CD14-positive monocyte (primary cell): ENCODE data around the gene C6orf47. TPM values are rescaled to one million over a fixed set of nuclear protein-coding genes. Genes with fewer than 3 reads are reported as not detected.
A peak's percentile ranks its signal among the peaks of the same experiment; 100 is the strongest.

ENCODE experiments used
- DNase-seq, 3 donors: peaks; one replicate each; pipeline ENCODE4 v3.0.0-alpha.2; 2011 to 2022
- H2AFZ ChIP-seq: 2 replicates; pipeline ENCODE4 v1.6.0; 2012; ENCODE audit warnings: mild to moderate bottlenecking, low read depth, low read length, inconsistent platforms; ENCODE audit not compliant: insufficient read depth, poor library complexity, severe bottlenecking
- H3K27ac ChIP-seq, 2 donors: 1 replicate in 1 of 2; 2 replicates in 1 of 2; pipeline ENCODE4 v1.5.1; 2012 to 2013; ENCODE audit warnings: low read length in 2 of 2, control low read depth in 1 of 2, inconsistent platforms in 1 of 2, low read depth in 1 of 2, mild to moderate bottlenecking in 1 of 2
- H3K27me3 ChIP-seq, 2 donors: one replicate each; pipeline versions ENCODE4 v1.6.0 to v1.6.1; 2011 to 2013; ENCODE audit warnings: low read length in 2 of 2; ENCODE audit not compliant: control insufficient read depth in 2 of 2, insufficient read depth in 2 of 2
- H3K36me3 ChIP-seq, 2 donors: replicated peaks in 1 of 2; 1 replicate in 1 of 2; 2 replicates in 1 of 2; pipeline versions ENCODE4 v1.5.1 to v1.6.1; 2012 to 2013; ENCODE audit warnings: low read length in 2 of 2, control low read depth in 1 of 2, inconsistent platforms in 1 of 2, mild to moderate bottlenecking in 1 of 2; ENCODE audit not compliant: insufficient read depth in 2 of 2, control insufficient read depth in 1 of 2
- H3K4me1 ChIP-seq, 2 donors: 1 replicate in 1 of 2; 2 replicates in 1 of 2; pipeline versions ENCODE4 v1.5.1 to v1.6.1; 2012 to 2013; ENCODE audit warnings: low read length in 2 of 2, control low read depth in 1 of 2, inconsistent platforms in 1 of 2, mild to moderate bottlenecking in 1 of 2, moderate library complexity in 1 of 2; ENCODE audit not compliant: insufficient read depth in 2 of 2, control insufficient read depth in 1 of 2
- H3K4me2 ChIP-seq: replicated peaks from 2 replicates; pipeline ENCODE3; 2012; ENCODE audit warnings: low read length, moderate library complexity, mild to moderate bottlenecking; ENCODE audit not compliant: poor library complexity, severe bottlenecking; ENCODE audit errors: extremely low read depth
- H3K4me3 ChIP-seq, 3 experiments: fragments of 200-600 bp in 1 of 3; sonication (generic) in 1 of 3; replicated peaks in 1 of 3; 1 replicate in 2 of 3; 2 replicates in 1 of 3; pipeline ENCODE4 v1.5.1; 2011 to 2013; ENCODE audit warnings: low read length in 3 of 3, mild to moderate bottlenecking in 3 of 3, control low read depth in 2 of 3, low read depth in 2 of 3, inconsistent platforms in 1 of 3, moderate library complexity in 1 of 3
- H3K79me2 ChIP-seq: 2 replicates; pipeline ENCODE4 v1.6.0; 2012; ENCODE audit warnings: mild to moderate bottlenecking, control low read depth, inconsistent platforms, low read length, moderate library complexity; ENCODE audit not compliant: insufficient read depth
- H3K9ac ChIP-seq: 2 replicates; pipeline ENCODE4 v1.6.0; 2017; ENCODE audit warnings: low read length, mild to moderate bottlenecking; ENCODE audit not compliant: insufficient read depth, poor library complexity, severe bottlenecking
- H3K9me3 ChIP-seq, 2 donors: replicated peaks in 1 of 2; 1 replicate in 1 of 2; 2 replicates in 1 of 2; pipeline versions ENCODE4 v1.5.1 to v1.6.1; 2012 to 2013; ENCODE audit warnings: low read length in 2 of 2, control low read depth in 1 of 2; ENCODE audit not compliant: control insufficient read depth in 1 of 2, insufficient read depth in 1 of 2
- H4K20me1 ChIP-seq: 2 replicates; pipeline ENCODE4 v1.6.0; 2012; ENCODE audit warnings: mild to moderate bottlenecking, low read length, control low read depth, moderate library complexity; ENCODE audit not compliant: insufficient read depth
- H3K27ac Mint-ChIP-seq, 7 donors: one replicate each; pipeline ENCODE4 v1.8.0; 2020; ENCODE audit warnings: mild to moderate bottlenecking in 7 of 7, mixed read lengths in 7 of 7, moderate library complexity in 6 of 7, inconsistent platforms in 2 of 7
- H3K27me3 Mint-ChIP-seq, 3 donors: one replicate each; pipeline ENCODE4 v1.8.0; 2021 to 2022; ENCODE audit warnings: low read depth in 3 of 3, mild to moderate bottlenecking in 3 of 3, mixed read lengths in 3 of 3, moderate library complexity in 3 of 3, inconsistent platforms in 1 of 3
- H3K36me3 Mint-ChIP-seq, 2 donors: one replicate each; pipeline ENCODE4 v1.8.0; 2020; ENCODE audit warnings: mixed read lengths in 2 of 2, inconsistent platforms in 1 of 2, mild to moderate bottlenecking in 1 of 2
- H3K4me1 Mint-ChIP-seq: one replicate; pipeline ENCODE4 v1.8.0; 2020; ENCODE audit warnings: mild to moderate bottlenecking, mixed read lengths
- H3K4me3 Mint-ChIP-seq, 2 donors: one replicate each; pipeline ENCODE4 v1.8.0; 2020; ENCODE audit warnings: mild to moderate bottlenecking in 2 of 2, mixed read lengths in 2 of 2, moderate library complexity in 1 of 2
- H3K9me3 Mint-ChIP-seq, 7 donors: one replicate each; pipeline ENCODE4 v1.8.0; 2020 to 2022; ENCODE audit warnings: mixed read lengths in 7 of 7, mild to moderate bottlenecking in 6 of 7, moderate library complexity in 6 of 7, inconsistent platforms in 2 of 7
- WGBS: methylation state at CpG from one replicate; pipeline ENCODE4 v1.1.5; 2013; ENCODE audit warnings: missing lambda C conversion rate; ENCODE audit not compliant: insufficient coverage; 5-methylcytosine and 5-hydroxymethylcytosine counted together
- intact Hi-C, 2 donors: fragments of 100-400 bp; cut with micrococcal nuclease; formaldehyde crosslinking; loops; one replicate each; pipeline versions ENCODE4 v1.15.0 to v1.15.1; 2023
- polyA plus RNA-seq, 3 donors: library from polyadenylated mRNA; depleted of rRNA in 1 of 3; unstranded in 2 of 3; stranded (reverse) in 1 of 3; fragments of 300-500 nt in 2 of 3; fragments of >200 nt in 1 of 3; fragmentation: Illumina TruSeq in 2 of 3; gene quantifications; 1 replicate in 2 of 3; 2 replicates in 1 of 3; pipeline ENCODE4 v1.2.3, GENCODE V29; 2012 to 2021
- TF ChIP-seq, protein P1 (sequence below): fragments of 200-600 bp; IDR thresholded peaks from one replicate; pipeline ENCODE4 v1.8.0; 2022; ENCODE audit warnings: antibody characterized with exemption, mild to moderate bottlenecking

The C6orf47 gene
- polyA plus RNA-seq, 3 donors, result 8.0 to 23.4 (median 18.1) TPM

DNA sequence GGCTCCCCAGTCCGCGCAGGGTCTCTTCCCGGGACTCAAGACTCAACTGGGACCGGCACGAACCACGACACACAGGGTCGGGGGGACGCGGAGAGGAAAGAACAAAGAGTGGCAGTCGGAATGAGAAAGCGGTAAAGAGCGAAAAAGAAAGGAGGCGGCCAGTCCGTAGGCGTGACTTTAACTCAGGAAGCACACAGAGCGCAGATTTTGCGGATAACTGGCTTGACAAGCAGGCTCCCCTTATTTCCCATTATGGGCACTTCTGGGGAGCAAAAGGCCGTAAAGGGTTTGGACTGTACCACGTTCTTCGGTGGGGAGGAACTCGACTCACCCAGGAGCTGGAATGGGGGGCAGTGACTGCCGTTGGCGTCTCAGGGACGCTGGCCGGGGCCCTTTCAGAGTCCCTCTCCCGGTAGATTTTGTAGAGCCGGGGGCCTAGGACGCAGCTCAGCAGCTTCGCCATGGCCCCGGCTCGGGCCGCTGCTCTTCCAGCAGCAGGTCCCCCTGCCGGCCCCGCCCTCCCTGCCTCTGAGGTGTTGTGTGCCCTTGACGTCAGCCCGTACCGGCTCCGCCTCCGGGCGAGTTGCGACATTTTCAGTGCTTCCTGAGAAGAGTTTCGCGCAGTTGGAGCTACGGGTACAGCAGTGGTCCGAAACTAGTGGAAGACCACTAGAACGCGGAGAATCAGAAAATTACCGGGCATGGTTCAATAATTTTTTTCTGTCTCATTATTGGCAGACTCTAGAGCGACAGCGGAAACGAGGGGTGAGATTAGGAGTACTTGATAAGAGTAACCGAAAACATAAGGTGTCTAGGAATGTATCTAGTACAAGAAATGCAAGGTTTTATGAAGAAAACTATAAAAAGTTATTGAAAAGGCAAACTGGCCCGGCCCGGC, 42.5 kb upstream of the C6orf47 start, which contains the start of gene ABHD16A:
Gene ABHD16A, minus strand, starts transcription at position 506 of the 898 bp plus-strand sequence. Its CDS starts 43 bp downstream, at position 463.
- H3K4me1 Mint-ChIP-seq, result peaks cover 23% of the 10 kb centered on the region
- DNase-seq, result peak; percentile 96 to 97 (median 96)

DNA sequence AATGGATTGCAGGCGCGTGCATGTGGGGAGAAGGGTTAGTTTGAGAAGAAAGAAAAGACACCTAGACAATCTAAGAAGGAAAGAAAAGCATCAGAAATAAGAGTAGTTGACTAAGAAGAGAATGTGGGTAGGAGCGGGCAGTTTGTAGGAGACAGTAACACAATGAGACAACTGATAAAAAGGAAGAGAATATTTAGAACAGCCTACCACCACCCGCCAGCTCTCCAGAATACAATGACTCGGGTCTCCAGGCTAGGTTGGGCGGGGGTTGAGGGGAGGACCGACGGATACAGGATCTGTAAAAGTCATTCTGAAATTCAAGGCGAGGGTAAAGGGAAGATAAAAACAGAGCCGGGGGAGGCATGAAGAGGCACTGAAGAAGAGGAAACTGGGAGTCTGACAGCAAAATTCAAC, 41.8 kb upstream of the C6orf47 start:
- DNase-seq, result peak in 1 of 3 donors; percentile 27
- TF ChIP-seq, protein P1, sequence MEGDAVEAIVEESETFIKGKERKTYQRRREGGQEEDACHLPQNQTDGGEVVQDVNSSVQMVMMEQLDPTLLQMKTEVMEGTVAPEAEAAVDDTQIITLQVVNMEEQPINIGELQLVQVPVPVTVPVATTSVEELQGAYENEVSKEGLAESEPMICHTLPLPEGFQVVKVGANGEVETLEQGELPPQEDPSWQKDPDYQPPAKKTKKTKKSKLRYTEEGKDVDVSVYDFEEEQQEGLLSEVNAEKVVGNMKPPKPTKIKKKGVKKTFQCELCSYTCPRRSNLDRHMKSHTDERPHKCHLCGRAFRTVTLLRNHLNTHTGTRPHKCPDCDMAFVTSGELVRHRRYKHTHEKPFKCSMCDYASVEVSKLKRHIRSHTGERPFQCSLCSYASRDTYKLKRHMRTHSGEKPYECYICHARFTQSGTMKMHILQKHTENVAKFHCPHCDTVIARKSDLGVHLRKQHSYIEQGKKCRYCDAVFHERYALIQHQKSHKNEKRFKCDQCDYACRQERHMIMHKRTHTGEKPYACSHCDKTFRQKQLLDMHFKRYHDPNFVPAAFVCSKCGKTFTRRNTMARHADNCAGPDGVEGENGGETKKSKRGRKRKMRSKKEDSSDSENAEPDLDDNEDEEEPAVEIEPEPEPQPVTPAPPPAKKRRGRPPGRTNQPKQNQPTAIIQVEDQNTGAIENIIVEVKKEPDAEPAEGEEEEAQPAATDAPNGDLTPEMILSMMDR, result no peak

More for the DNA sequence above, 42.5 kb upstream of the C6orf47 start, which contains the start of gene ABHD16A:
- intact Hi-C loops, result loop anchor here in 1 of 2 donors (2.0 to 5.0 kb wide), 2 partner anchors 24 to 36 kb away; partner anchors contain the start of genes CSNK2B and LY6G5B
- Mint-ChIP-seq H3K27ac (peak within 1 kb of the TSS; percentile 99 to 100 (median 99)), H3K27me3 (peaks cover 0 to 1% (median 0%) of the 10 kb centered on the region in 3 donors), H3K9me3 (no peaks in the 10 kb centered on the region), H3K36me3 (peaks cover 16 to 31% of the 10 kb centered on the region in 2 donors), H3K4me3 (peak within 1 kb of the TSS; percentile 98 to 100)
- TF ChIP-seq, protein P1, result no peak
- Histone ChIP-seq H3K9ac (peak within 1 kb of the TSS; percentile 82), H3K79me2 (peaks cover 45% of the 10 kb centered on the region), H3K4me3 (peak within 1 kb of the TSS; percentile 92 to 98 (median 97)), H3K9me3 (no peaks in the 10 kb centered on the region), H3K27me3 (no peaks in the 10 kb centered on the region), H3K4me1 (peaks cover 20 to 26% of the 10 kb centered on the region in 2 donors), H3K4me2 (peak within 1 kb of the TSS; percentile 85), H2AFZ (peak within 1 kb of the TSS; percentile 76), H3K36me3 (peaks cover 16 to 32% of the 10 kb centered on the region in 2 donors), H3K27ac (peak within 1 kb of the TSS; percentile 94 to 96), H4K20me1 (peaks cover 24% of the 10 kb centered on the region)
- under 1% methylated on average over 53 of the region's 54 CpGs for WGBS

More for the DNA sequence above, 41.8 kb upstream of the C6orf47 start:
- peaks cover 19 to 39% of the 10 kb centered on the region in 2 donors for H3K36me3 ChIP-seq
- peaks cover 27% of the 10 kb centered on the region for H3K4me1 Mint-ChIP-seq
- intact Hi-C loops, result loop anchor here in 1 of 2 donors (2.0 to 5.0 kb wide), 2 partner anchors 24 to 35 kb away; partner anchors contain the start of genes CSNK2B and LY6G5B
- H2AFZ ChIP-seq, result peak overlapping the region; percentile 76
- H3K4me3 Mint-ChIP-seq, result peak overlapping the region; percentile 98 to 100
- no peaks in the 10 kb centered on the region for H3K9me3 ChIP-seq
- peak overlapping the region; percentile 92 to 98 (median 97) for H3K4me3 ChIP-seq
- peaks cover 51% of the 10 kb centered on the region for H3K79me2 ChIP-seq
- peaks cover 20 to 26% of the 10 kb centered on the region in 2 donors for H3K4me1 ChIP-seq
- peak overlapping the region; percentile 85 for H3K4me2 ChIP-seq
- H4K20me1 ChIP-seq, result peaks cover 31% of the 10 kb centered on the region
- peak overlapping the region; percentile 82 for H3K9ac ChIP-seq
- H3K36me3 Mint-ChIP-seq, result peaks cover 21 to 37% of the 10 kb centered on the region in 2 donors
- H3K27me3 Mint-ChIP-seq, result peaks cover 0 to 1% (median 0%) of the 10 kb centered on the region in 3 donors
- H3K9me3 Mint-ChIP-seq, result no peaks in the 10 kb centered on the region
- peak overlapping the region; percentile 99 to 100 (median 99) for H3K27ac Mint-ChIP-seq
- H3K27me3 ChIP-seq, result no peaks in the 10 kb centered on the region
- peak overlapping the region; percentile 94 to 96 for H3K27ac ChIP-seq
- 0% methylated on average over 5 of the region's 10 CpGs for WGBS
